ENCODE data around the gene FAM13A.

FAM13A gene

DNA sequence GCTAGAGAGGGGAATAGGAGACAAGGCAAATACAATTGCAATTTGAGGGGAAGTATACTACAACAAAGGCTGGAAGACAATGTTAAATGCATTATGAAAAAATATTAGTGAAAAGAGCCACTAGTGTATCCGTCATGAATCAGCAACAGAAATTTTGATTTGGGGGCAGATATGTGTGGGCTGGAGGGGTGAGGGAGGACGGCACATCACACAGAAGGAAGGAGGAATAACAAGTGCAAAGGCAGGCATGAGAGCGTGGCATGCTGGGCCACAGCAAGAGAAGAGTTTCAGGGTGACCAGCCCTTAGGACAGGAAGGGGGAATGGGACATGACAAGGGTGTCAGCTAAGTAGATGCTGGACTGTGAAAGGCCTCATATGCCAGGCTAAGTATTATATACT, 295.6 kb downstream of the FAM13A start:
- no peak for DNase-seq

DNA sequence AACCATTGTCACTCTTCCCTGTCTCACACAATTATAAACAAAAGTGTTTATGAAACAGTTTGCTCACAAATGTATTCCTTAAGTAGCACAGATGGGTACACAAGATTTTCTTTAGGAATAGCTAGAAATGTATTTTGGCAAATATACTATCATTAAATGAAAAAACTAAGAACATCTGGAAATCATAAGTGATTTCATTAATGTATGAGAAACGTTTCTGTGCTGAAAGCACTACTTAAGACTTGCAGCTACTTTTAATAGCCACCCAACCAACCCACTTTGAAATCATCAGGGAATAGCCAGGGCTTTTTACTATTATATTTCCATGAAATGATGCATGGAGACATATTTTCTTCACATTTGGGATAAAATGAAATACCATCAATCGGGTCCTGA, 297.1 kb downstream of the FAM13A start:
- DNase-seq, result no peak

GRCh38 chr4:88759039-88759894, 297.7 kb downstream of the FAM13A start:
- DNase-seq, result no peak

DNA sequence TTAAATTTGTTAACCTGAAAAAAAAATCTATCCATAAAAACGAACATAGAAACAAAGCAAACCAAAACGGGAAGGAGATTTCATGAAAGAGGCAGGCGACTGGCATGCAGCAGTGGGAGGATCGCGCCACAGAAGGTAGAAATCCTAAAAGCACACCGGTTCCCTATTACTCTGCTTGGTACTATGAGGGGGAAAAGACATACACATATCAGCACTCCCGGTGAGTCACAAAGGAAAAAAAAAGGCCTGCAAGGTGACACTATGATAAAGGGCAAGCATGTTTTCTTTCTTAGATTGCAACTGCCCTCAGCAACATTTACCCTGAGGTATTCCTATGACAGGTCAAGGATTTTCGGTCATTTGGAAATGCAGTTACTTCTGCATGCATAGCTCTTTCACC, 298.7 kb downstream of the FAM13A start:
- no peak for DNase-seq

- DNase-seq, result no peak
Observed at GRCh38 chr4:88757776-88758175, 299.2 kb downstream of the FAM13A start.

- no peak for DNase-seq
Observed at GRCh38 chr4:88757067-88757466, 299.9 kb downstream of the FAM13A start.

- DNase-seq, result peak; percentile 32
Observed at GRCh38 chr4:88756149-88756548, 300.8 kb downstream of the FAM13A start.

- no peak for DNase-seq
Observed at GRCh38 chr4:88755454-88755853, 301.5 kb downstream of the FAM13A start.

DNA sequence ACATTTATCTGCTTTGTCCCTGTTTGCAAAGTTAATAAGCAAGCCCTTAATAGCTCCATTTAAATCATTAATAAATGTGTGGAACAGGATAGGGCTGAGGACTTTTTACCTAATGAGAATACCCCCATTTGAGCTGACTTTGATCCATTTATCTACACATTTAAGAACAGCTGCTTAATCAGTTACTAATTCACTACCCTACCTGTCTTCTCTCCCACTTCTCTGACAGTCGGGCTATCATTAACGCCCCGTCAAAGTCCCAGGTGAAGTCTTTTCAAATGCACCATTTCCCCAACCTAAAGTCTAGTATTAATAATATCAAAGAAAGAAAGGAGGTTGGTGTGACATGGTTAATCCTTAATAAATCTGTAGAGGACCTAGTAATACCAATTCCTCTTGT, 302.2 kb downstream of the FAM13A start:
- no peak for DNase-seq

DNA sequence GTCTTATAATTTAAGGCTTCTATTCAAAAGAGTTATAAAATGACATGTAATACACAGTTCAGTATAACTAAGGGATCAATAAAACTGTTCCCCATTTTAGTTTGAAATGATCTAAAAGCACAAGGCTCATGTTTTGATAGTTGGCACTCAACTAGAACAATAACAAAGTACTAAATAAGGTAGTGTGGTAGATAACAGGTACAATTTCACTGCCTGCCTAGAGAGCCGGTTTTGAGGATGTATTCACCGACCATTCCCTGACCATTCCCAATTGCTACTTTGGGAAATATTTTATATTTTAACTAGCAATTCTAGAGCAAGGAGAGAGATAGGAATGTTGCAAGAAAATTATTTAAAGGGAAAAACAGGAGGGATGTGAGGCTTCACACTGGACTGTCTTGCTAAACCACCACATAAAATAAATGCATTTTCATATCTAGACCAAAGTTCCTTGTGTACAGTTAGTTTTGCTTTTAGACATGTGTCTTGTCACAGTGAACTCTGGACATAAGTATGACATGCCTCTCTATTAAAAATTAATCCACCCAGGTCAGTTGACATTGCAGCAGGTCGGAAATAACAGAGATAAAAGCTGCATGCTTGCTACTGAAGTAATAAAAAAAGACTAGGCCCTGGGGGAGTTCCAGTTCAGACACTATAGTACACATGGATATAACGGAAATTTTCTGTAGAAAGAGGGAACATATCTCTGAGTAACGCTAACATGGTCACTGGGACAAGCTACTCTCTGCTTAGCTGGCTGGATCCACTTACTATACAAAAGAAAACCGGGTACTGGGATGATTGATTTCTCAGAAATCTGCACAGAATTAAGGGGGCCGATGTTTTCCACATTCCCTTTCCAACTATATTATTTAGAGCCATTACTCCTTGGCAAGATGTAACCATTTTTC, 303.1 kb downstream of the FAM13A start:
- no peak for DNase-seq

DNA sequence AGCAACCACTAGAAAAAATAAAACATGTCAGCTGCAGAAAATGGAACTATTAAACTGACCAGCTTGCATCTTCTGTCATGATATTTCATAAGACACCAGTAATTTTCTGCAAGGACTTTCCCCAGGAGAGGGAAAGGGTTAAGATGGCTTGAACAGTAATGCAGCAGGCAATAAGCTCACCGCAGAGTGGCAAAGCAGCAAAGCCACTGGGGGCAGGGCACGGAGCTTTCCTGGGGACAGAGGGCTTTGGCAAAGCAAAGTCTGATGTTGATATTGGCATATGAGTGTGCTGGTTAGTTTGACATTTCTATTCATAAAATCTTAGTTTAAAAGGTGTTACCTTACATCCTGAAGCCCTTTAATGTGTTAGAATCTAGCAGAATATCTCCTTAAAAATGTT, 304.2 kb downstream of the FAM13A start:
- no peak for DNase-seq

GRCh38 chr4:88752076-88752463, 304.9 kb downstream of the FAM13A start:
- no peak for DNase-seq

- no peak for DNase-seq
Observed at GRCh38 chr4:88751258-88752075, 305.5 kb downstream of the FAM13A start.

- DNase-seq, result no peak
Observed at GRCh38 chr4:88750369-88750768, 306.6 kb downstream of the FAM13A start.

DNA sequence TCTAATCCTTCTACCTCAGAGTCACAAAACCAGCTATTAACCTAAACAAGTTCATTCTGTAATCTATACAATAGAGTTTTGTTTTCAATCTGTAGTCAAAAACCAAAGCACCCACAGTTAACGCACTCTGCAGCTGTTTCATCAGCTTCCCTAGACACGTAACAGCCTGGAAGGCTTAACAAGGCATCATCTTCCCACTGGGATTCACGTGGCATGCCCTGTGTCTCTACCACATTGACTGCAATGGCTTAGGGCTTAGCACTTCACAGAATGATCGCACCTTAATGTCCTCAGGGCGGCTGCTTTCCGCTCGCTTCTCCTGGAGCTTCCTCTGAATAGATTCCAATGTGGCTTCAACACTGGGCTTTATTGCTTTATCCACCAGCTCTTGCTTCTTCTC, 309.6 kb downstream of the FAM13A start:
- no peak for DNase-seq

DNA sequence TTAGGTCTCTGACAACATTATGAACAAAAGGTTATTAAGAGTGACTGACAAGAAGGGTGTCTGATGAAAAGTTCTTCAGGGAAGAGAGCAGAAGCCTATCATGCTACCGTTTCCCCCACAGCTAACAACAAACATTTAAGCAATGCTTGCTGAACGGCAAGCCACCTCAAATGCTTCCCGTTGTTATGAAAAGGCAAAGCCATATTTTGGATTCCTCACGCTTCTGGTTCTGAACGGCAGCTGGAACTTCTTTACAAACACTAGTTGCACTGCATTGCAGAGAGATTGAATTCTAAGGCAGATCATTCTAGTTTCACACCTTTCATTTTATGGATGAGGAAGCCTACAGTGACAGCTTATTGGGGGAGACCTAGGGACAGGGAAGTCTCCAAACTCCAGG, 310.8 kb downstream of the FAM13A start:
- DNase-seq, result no peak

- no peak for DNase-seq
Observed at GRCh38 chr4:88745581-88746163, 311.3 kb downstream of the FAM13A start.

GRCh38 chr4:88745175-88745574, 311.8 kb downstream of the FAM13A start:
- DNase-seq, result no peak

DNA sequence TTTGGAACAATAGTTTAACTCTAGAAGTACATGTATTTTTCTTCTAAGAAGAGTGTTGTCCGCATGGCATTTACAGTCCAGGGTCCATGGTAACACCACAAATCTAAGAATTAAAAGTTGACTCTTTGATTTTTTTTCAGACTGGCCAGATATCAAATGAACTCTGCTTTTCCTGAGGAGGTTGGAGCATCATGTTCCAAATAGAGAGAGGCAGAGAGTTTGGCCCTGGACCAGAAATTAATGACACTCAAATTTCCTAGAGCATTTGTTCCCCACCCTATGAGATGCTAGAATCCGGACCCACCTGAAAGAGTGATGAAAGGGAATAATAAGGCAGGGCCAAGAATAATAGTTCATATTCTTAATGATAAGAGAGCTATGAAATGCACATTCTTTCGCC, 312.4 kb downstream of the FAM13A start:
- DNase-seq, result no peak

DNA sequence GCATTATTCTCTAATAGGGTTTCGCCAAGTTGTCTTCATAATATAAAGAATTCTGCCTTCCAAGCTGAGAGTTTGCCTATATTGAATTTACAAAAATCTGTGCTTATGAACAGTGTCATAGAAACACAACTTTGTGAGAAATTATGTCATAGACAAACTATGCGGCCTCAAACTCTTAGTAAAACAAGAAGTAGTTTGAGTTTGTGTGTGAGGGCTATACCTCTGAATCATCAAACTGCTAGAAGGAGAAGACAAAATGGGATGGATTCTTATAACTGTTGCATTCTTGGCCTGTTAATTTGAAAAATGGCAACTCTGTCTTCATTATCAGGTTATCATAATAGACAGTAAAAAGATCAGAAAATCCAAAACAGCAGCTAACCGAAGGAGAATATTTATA, 313.3 kb downstream of the FAM13A start:
- no peak for DNase-seq

GRCh38 chr4:88742561-88742960, 314.4 kb downstream of the FAM13A start:
- no peak for DNase-seq

GRCh38 chr4:88738180-88738579, 318.8 kb downstream of the FAM13A start:
- no peak for DNase-seq
